NCI-H1417 treated with DMSO at 0.1 percent for 48 hours (cell line): ENCODE measurements around the gene MELK.
"Not testable (repeated sequence)": the region's sequence is repeated elsewhere in the genome, so short reads cannot be mapped to it uniquely, and the experiment has no call there.

Source experiments
- DNase-seq: peaks from one replicate; lab custom pipeline; 2025; lab: John Stamatoyannopoulos, UW

Gene MELK

GRCh38 chr9:36572515-36573418 is at the start of gene MELK:
Gene MELK, plus strand, starts transcription at chr9:36572895. Its CDS starts 8,787 bp downstream, at chr9:36581682.
- no peak for DNase-seq

GRCh38 chr9:36530224-36530623 is 42.5 kb upstream of the MELK start:
- DNase-seq = no peak

GRCh38 chr9:36532353-36532752 is 40.3 kb upstream of the MELK start:
- DNase-seq = no peak

- not testable (repeated sequence) for DNase-seq
These were observed 39.0 kb upstream of the MELK start for GRCh38 chr9:36533726-36534125.

GRCh38 chr9:36535107-36535506 is 37.6 kb upstream of the MELK start:
- no peak for DNase-seq

- DNase-seq = no peak
These were observed 34.8 kb upstream of the MELK start for GRCh38 chr9:36537861-36538260.

GRCh38 chr9:36542355-36542754 is 30.3 kb upstream of the MELK start:
- no peak for DNase-seq

- no peak for DNase-seq
These were observed 28.8 kb upstream of the MELK start for GRCh38 chr9:36543916-36544315.

GRCh38 chr9:36547598-36547997 is 25.1 kb upstream of the MELK start:
- DNase-seq = no peak

GRCh38 chr9:36548454-36548853 is 24.2 kb upstream of the MELK start:
- no peak for DNase-seq

- no peak for DNase-seq
These were observed 22.6 kb upstream of the MELK start for GRCh38 chr9:36550135-36550534.

- not testable (repeated sequence) for DNase-seq
These were observed 22.0 kb upstream of the MELK start for GRCh38 chr9:36550631-36551098.

GRCh38 chr9:36551129-36551528 is 21.6 kb upstream of the MELK start:
- no peak for DNase-seq

- no peak for DNase-seq
These were observed 20.8 kb upstream of the MELK start for GRCh38 chr9:36551910-36552309.

- DNase-seq = no peak
These were observed 13.5 kb upstream of the MELK start for GRCh38 chr9:36559036-36559695.

- no peak for DNase-seq
These were observed 11.9 kb upstream of the MELK start for GRCh38 chr9:36560771-36561170.

GRCh38 chr9:36562801-36563200 is 9.9 kb upstream of the MELK start:
- DNase-seq = not testable (repeated sequence)

- no peak for DNase-seq
These were observed 5.9 kb upstream of the MELK start for GRCh38 chr9:36566813-36567221.

- not testable (repeated sequence) for DNase-seq
These were observed 4.0 kb upstream of the MELK start for GRCh38 chr9:36568681-36569080.

GRCh38 chr9:36571333-36571732 is 1.4 kb upstream of the MELK start:
- no peak for DNase-seq

- not testable (repeated sequence) for DNase-seq
These were observed 1.4 kb downstream of the MELK start for GRCh38 chr9:36574045-36574444.

GRCh38 chr9:36575411-36575882 is 2.8 kb downstream of the MELK start:
- DNase-seq = no peak

- DNase-seq = no peak
These were observed 4.2 kb downstream of the MELK start for GRCh38 chr9:36576866-36577265.
